HEK293T (cell line): ENCODE measurements around the gene GAB2.

Experiments
- ELF4 ChIP-seq: fragments of 450-650 bp; IDR thresholded peaks from 2 replicates; pipeline ENCODE4 v1.6.1; 2017; ENCODE audit warnings: antibody characterized with exemption
- FOXA1 ChIP-seq: fragments of 450-650 bp; IDR thresholded peaks from 2 replicates; pipeline ENCODE4 v1.6.1; 2016; ENCODE audit warnings: mild to moderate bottlenecking
- FOXM1 ChIP-seq: fragments of 450-650 bp; IDR thresholded peaks from 2 replicates; pipeline ENCODE4 v1.6.1; 2017; ENCODE audit warnings: mild to moderate bottlenecking, borderline replicate concordance
- HDGF ChIP-seq: fragments of 450-650 bp; IDR thresholded peaks from 2 replicates; pipeline ENCODE4 v1.6.1; 2017; ENCODE audit warnings: antibody characterized with exemption, borderline replicate concordance
- TF ChIP-seq, protein P1 (sequence below): fragments of 450-650 bp; IDR thresholded peaks from 2 replicates; pipeline ENCODE4 v1.6.1; 2016

DNA sequence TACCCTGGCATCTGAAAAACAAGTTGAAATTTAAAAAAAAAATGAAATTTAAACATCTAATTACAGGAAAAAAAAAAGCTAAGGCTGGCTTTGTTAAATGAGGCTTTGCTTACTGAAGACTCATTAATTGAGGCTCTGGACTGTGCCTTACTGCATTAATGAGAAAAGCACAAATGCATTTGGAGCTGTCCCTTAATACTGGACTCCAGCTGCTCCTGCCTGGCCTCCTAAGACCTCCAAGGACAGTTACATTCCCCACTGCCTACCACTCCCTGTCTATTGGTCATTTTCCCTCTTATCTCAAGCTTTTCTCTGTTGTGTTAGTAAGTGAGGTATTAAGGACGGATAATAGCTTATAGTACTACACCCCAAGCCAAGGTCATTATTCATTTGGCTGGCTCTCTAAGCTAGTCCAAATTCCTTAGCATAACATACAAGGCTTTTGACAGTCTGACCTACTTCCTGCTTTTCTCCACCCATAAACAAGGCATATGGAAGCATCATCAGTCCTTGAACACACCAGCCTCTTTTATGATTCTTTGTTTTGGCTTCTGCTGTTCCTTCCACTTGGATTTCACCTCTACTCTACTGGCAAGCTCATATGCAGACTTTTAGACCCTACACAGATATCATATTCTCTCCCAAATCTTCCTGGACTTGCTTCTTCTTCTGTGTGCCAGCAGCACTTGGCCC lies 166.4 kb downstream of the GAB2 start:
- TF ChIP-seq ELF4: no peak
- no peak for TF ChIP-seq FOXM1
- no peak for TF ChIP-seq HDGF
- TF ChIP-seq, protein P1, sequence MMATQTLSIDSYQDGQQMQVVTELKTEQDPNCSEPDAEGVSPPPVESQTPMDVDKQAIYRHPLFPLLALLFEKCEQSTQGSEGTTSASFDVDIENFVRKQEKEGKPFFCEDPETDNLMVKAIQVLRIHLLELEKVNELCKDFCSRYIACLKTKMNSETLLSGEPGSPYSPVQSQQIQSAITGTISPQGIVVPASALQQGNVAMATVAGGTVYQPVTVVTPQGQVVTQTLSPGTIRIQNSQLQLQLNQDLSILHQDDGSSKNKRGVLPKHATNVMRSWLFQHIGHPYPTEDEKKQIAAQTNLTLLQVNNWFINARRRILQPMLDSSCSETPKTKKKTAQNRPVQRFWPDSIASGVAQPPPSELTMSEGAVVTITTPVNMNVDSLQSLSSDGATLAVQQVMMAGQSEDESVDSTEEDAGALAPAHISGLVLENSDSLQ: no peak
- no peak for TF ChIP-seq FOXA1
